ENCODE results near the gene TCAP. TPM values are rescaled to one million over a fixed set of nuclear protein-coding genes. Genes with fewer than 3 reads are reported as not detected.

Gene TCAP
- total and polyA plus RNA-seq, 2 donors from 2014 or later, result 1.5 to 1.7 TPM

DNA sequence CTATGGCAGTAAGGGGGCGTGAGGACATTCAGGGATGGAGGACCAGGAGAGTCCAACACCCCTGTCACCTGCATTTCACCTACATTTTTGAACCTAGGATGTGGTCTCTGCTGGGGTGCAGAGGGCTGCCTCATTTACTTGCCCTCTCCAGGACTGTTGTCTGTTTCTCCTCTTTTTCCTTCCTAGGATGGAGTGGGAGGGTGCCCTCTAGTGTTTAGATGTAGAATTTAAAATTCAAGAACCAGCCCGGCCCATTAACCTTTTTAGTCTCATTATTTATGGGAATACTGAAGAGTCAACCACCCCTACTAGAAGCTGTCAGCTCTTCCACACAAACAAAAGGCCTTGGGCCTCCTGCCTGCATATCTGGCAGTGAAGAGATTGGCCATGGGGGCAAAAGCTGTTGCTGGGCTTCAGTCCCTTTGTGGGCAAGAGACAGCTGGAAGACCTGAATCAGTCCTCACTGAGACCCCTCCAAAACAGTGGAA is 30.7 kb upstream of the TCAP start:
- H3K9me3 ChIP-seq (ENCODE audit: control insufficient read depth in 2 of 3, insufficient read depth in 1 of 3, low read length in 3 of 3), result no peaks in the 10 kb centered on the region
- no peak overlapping the region for H3K27ac ChIP-seq (ENCODE audit: low read depth in 2 of 2, low read length in 2 of 2)
- no peak for FAIRE-seq
- no peak overlapping the region for H3K4me3 ChIP-seq (ENCODE audit: low read length in 3 of 3)
- TF ChIP-seq, protein P1, sequence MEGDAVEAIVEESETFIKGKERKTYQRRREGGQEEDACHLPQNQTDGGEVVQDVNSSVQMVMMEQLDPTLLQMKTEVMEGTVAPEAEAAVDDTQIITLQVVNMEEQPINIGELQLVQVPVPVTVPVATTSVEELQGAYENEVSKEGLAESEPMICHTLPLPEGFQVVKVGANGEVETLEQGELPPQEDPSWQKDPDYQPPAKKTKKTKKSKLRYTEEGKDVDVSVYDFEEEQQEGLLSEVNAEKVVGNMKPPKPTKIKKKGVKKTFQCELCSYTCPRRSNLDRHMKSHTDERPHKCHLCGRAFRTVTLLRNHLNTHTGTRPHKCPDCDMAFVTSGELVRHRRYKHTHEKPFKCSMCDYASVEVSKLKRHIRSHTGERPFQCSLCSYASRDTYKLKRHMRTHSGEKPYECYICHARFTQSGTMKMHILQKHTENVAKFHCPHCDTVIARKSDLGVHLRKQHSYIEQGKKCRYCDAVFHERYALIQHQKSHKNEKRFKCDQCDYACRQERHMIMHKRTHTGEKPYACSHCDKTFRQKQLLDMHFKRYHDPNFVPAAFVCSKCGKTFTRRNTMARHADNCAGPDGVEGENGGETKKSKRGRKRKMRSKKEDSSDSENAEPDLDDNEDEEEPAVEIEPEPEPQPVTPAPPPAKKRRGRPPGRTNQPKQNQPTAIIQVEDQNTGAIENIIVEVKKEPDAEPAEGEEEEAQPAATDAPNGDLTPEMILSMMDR (IDR thresholded peaks at IDR 0.05; ENCODE audit: borderline replicate concordance, extremely low read depth, insufficient read depth), result peak; percentile 55
- no peaks in the 10 kb centered on the region for H3K36me3 ChIP-seq (ENCODE audit: control insufficient read depth in 2 of 3, insufficient read depth in 3 of 3, low read length in 3 of 3)
- H3K9ac ChIP-seq (ENCODE audit: low read length in 3 of 3), result peak overlapping the region in 1 of 3 donors; percentile 55
- peaks cover 2 to 24% (median 15%) of the 10 kb centered on the region in 3 donors for H3K4me1 ChIP-seq (ENCODE audit: control insufficient read depth in 2 of 3, insufficient read depth in 2 of 3, low read depth in 1 of 3, low read length in 3 of 3)
- intact Hi-C loops (cut with DNase I), result no loop called here
- no peaks in the 10 kb centered on the region for H3K27me3 ChIP-seq (ENCODE audit: control insufficient read depth, insufficient read depth, low read length)
- DNase-seq, result peak in 3 of 5 donors; percentile 52 to 87 (median 86)

DNA sequence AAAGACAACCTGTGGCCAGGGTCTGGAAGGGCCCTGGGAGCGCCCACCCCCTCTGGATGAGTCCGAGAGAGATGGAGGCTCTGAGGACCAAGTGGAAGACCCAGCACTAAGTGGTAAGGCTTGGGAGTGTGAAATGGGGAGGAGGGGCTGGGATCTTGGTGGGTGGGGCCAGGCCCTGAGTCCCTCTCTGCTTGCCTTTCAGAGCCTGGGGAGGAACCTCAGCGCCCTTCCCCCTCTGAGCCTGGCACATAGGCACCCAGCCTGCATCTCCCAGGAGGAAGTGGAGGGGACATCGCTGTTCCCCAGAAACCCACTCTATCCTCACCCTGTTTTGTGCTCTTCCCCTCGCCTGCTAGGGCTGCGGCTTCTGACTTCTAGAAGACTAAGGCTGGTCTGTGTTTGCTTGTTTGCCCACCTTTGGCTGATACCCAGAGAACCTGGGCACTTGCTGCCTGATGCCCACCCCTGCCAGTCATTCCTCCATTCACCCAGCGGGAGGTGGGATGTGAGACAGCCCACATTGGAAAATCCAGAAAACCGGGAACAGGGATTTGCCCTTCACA is 29.5 kb upstream of the TCAP start:
- FAIRE-seq (no peak), DNase-seq (no peak)
- H3K4me3 ChIP-seq (ENCODE audit: low read length in 3 of 3), result no peak overlapping the region
- H3K9me3 ChIP-seq (ENCODE audit: control insufficient read depth in 2 of 3, insufficient read depth in 1 of 3, low read length in 3 of 3), result no peaks in the 10 kb centered on the region
- no peak overlapping the region for H3K27ac ChIP-seq (ENCODE audit: low read depth in 2 of 2, low read length in 2 of 2)
- no peaks in the 10 kb centered on the region for H3K36me3 ChIP-seq (ENCODE audit: control insufficient read depth in 2 of 3, insufficient read depth in 3 of 3, low read length in 3 of 3)
- no peaks in the 10 kb centered on the region for H3K27me3 ChIP-seq (ENCODE audit: control insufficient read depth, insufficient read depth, low read length)
- intact Hi-C loops (cut with DNase I), result no loop called here
- peaks cover 2 to 30% (median 15%) of the 10 kb centered on the region in 3 donors for H3K4me1 ChIP-seq (ENCODE audit: control insufficient read depth in 2 of 3, insufficient read depth in 2 of 3, low read depth in 1 of 3, low read length in 3 of 3)
- TF ChIP-seq, protein P1 (IDR thresholded peaks at IDR 0.05; ENCODE audit: borderline replicate concordance, extremely low read depth, insufficient read depth), result no peak
- H3K9ac ChIP-seq (ENCODE audit: low read length in 3 of 3), result peak overlapping the region in 1 of 3 donors; percentile 99

DNA sequence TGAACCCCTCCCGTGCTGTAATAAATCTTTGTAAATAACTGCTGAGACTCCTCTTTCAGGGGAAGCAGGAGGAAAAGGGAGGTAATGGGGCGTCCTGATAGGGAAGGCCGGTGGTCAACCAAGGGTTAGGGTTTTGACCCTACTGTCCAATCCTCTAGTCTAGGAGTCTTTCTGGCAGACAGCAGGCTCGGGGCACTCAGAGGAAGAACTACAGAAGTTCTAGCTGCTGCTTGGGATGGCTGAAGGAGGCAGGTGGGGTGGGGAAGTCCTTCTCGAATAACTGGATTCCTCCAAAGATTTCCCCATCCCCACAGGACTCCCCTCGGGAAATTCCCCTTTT is 28.6 kb upstream of the TCAP start:
- peak overlapping the region; percentile 83 to 88 for H3K27ac ChIP-seq (ENCODE audit: low read depth in 2 of 2, low read length in 2 of 2)
- H3K4me3 ChIP-seq (ENCODE audit: low read length in 3 of 3), result peak overlapping the region; percentile 78 to 99 (median 85)
- FAIRE-seq (no peak), DNase-seq (no peak)
- H3K4me1 ChIP-seq (ENCODE audit: control insufficient read depth in 2 of 3, insufficient read depth in 2 of 3, low read depth in 1 of 3, low read length in 3 of 3), result peaks cover 2 to 33% (median 15%) of the 10 kb centered on the region in 3 donors
- no peaks in the 10 kb centered on the region for H3K27me3 ChIP-seq (ENCODE audit: control insufficient read depth, insufficient read depth, low read length)
- TF ChIP-seq, protein P1 (IDR thresholded peaks at IDR 0.05; ENCODE audit: borderline replicate concordance, extremely low read depth, insufficient read depth), result no peak
- no peaks in the 10 kb centered on the region for H3K9me3 ChIP-seq (ENCODE audit: control insufficient read depth in 2 of 3, insufficient read depth in 1 of 3, low read length in 3 of 3)
- intact Hi-C loops (cut with DNase I), result no loop called here
- H3K9ac ChIP-seq (ENCODE audit: low read length in 3 of 3), result peak overlapping the region; percentile 39 to 99 (median 79)
- no peaks in the 10 kb centered on the region for H3K36me3 ChIP-seq (ENCODE audit: control insufficient read depth in 2 of 3, insufficient read depth in 3 of 3, low read length in 3 of 3)
